HAP-1 (cell line): ENCODE data around the gene ADAMTS9.

Source experiments
- DNase-seq, 2 experiments: peaks; one replicate each; pipeline ENCODE4 v3.0.0-alpha.2; 2016 to 2020; ENCODE audit warnings: low spot score in 2 of 2
- H3K27me3 ChIP-seq: fragments of 250-450 bp; sonication (Bioruptor Pico); 2 replicates; pipeline ENCODE4 v1.5.1; 2020; ENCODE audit warnings: low read depth, mild to moderate bottlenecking, moderate library complexity
- H3K36me3 ChIP-seq: fragments of 250-450 bp; sonication (Bioruptor Pico); replicated peaks from 2 replicates; pipeline ENCODE4 v1.5.1; 2020; ENCODE audit warnings: mild to moderate bottlenecking
- H3K4me1 ChIP-seq: fragments of 250-450 bp; sonication (Bioruptor Pico); 2 replicates; pipeline ENCODE4 v1.5.1; 2020; ENCODE audit warnings: mild to moderate bottlenecking
- H3K4me3 ChIP-seq: fragments of 250-450 bp; sonication (Bioruptor Pico); 2 replicates; pipeline ENCODE4 v1.5.1; 2020; ENCODE audit warnings: mild to moderate bottlenecking, moderate library complexity
- H3K9me3 ChIP-seq: fragments of 250-450 bp; sonication (Bioruptor Pico); 2 replicates; pipeline ENCODE4 v1.5.1; 2020; ENCODE audit warnings: mild to moderate bottlenecking, moderate library complexity
- in situ Hi-C: fragments of 300-500 bp; cut with MboI; formaldehyde crosslinking; loops from 3 replicates; pipeline ENCODE4 v1.14.3; 2020; ENCODE audit warnings: low sequenced_read_pairs, inconsistent platforms, mixed read lengths

The ADAMTS9 gene

GRCh38 chr3:64495781-64496334, 191.9 kb downstream of the ADAMTS9 start:
- H3K4me3 ChIP-seq: no peak overlapping the region
- in situ Hi-C loops: no loop called here
- peaks cover 8% of the 10 kb centered on the region; the same call in 1 of the 2 replicates for H3K27me3 ChIP-seq
- peaks cover 4% of the 10 kb centered on the region; the same call in 1 of the 2 replicates for H3K4me1 ChIP-seq
- H3K9me3 ChIP-seq: no peaks in the 10 kb centered on the region
- no peak for DNase-seq
- no peaks in the 10 kb centered on the region for H3K36me3 ChIP-seq

GRCh38 chr3:64495121-64495780, 192.5 kb downstream of the ADAMTS9 start:
- in situ Hi-C loops: no loop called here
- H3K4me1 ChIP-seq: peaks cover 4% of the 10 kb centered on the region; the same call in 1 of the 2 replicates

GRCh38 chr3:64494526-64494925, 193.3 kb downstream of the ADAMTS9 start:
- Histone ChIP-seq H3K9me3 (no peaks in the 10 kb centered on the region), H3K36me3 (no peaks in the 10 kb centered on the region), H3K27me3 (peaks cover 8% of the 10 kb centered on the region; the same call in 1 of the 2 replicates), H3K4me1 (peaks cover 6% of the 10 kb centered on the region; the same call in 1 of the 2 replicates), H3K4me3 (no peak overlapping the region)
- in situ Hi-C loops: no loop called here
- no peak for DNase-seq

More at GRCh38 chr3:64495121-64495780, 192.5 kb downstream of the ADAMTS9 start:
- no peaks in the 10 kb centered on the region for H3K36me3 ChIP-seq
- H3K27me3 ChIP-seq: peaks cover 8% of the 10 kb centered on the region; the same call in 1 of the 2 replicates
- no peaks in the 10 kb centered on the region for H3K9me3 ChIP-seq
- DNase-seq: no peak
- no peak overlapping the region for H3K4me3 ChIP-seq

DNA sequence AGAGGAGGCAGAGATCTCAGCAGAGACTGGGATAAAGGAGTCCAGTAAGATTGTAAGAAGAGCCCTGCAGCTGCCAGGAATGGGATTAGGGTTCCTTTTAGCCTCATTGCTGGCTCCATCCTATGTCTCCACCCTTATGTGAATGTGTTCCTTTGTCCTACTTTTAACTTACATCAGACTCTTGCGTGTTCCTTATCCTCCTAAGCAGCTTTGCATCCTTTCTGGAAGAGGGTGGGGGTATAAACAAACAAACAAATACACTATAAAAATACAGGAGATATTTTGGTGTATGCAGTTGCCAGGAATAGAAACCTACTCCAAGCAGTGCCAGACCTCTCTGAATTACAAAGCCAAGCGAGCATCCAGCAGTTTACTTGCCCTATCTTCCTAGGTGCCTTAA, 194.7 kb downstream of the ADAMTS9 start:
- no peaks in the 10 kb centered on the region for H3K9me3 ChIP-seq
- H3K36me3 ChIP-seq: no peaks in the 10 kb centered on the region
- no peak for DNase-seq
- peaks cover 8% of the 10 kb centered on the region; the same call in 1 of the 2 replicates for H3K27me3 ChIP-seq
- no peak overlapping the region for H3K4me3 ChIP-seq
- in situ Hi-C loops: no loop called here
- peaks cover 10% of the 10 kb centered on the region; the same call in 1 of the 2 replicates for H3K4me1 ChIP-seq

- H3K36me3 ChIP-seq: no peaks in the 10 kb centered on the region
- no peaks in the 10 kb centered on the region for H3K9me3 ChIP-seq
- peaks cover 10% of the 10 kb centered on the region; the same call in 1 of the 2 replicates for H3K4me1 ChIP-seq
- in situ Hi-C loops: no loop called here
- DNase-seq: no peak
- H3K4me3 ChIP-seq: no peak overlapping the region
- H3K27me3 ChIP-seq: peaks cover 8% of the 10 kb centered on the region; the same call in 1 of the 2 replicates
These were observed 196.0 kb downstream of the ADAMTS9 start for GRCh38 chr3:64491843-64492242.

DNA sequence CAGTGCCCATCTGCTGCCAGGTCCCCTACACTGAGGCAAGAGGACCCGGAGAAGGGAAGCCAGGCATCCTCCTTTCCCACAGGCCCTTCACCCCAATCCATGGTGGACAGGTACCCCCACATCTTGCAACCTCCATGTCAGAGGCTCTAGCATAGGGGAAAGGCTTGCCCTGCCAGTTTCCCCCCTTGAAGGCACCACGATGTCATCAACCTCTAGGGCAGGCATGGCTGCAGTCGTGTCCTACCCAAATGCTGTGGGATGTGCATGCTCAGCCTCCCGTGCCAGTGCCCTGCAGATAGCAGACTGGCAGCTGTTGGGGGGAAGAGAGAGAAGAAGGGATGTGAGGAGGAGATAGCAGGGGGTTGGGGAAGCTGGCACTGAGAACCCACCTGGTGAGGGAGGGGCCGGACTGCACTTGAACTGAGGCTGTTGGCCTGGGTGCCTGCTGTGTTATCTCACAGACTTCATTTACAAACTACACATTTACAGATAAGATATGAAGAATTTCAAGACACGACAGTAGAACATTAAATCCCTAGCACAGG, 197.5 kb downstream of the ADAMTS9 start:
- no peaks in the 10 kb centered on the region for H3K36me3 ChIP-seq
- DNase-seq: no peak
- H3K4me3 ChIP-seq: no peak overlapping the region
- no peaks in the 10 kb centered on the region for H3K9me3 ChIP-seq
- in situ Hi-C loops: no loop called here
- peaks cover 8% of the 10 kb centered on the region; the same call in 1 of the 2 replicates for H3K27me3 ChIP-seq
- H3K4me1 ChIP-seq: peaks cover 10% of the 10 kb centered on the region; the same call in 1 of the 2 replicates

GRCh38 chr3:64489361-64490044, 198.3 kb downstream of the ADAMTS9 start:
- H3K27me3 ChIP-seq: peaks cover 8% of the 10 kb centered on the region; the same call in 1 of the 2 replicates
- H3K9me3 ChIP-seq: no peaks in the 10 kb centered on the region
- no peak overlapping the region for H3K4me3 ChIP-seq
- peak; percentile 72 to 86 for DNase-seq
- in situ Hi-C loops: no loop called here
- no peaks in the 10 kb centered on the region for H3K36me3 ChIP-seq
- peaks cover 10% of the 10 kb centered on the region; the same call in 1 of the 2 replicates for H3K4me1 ChIP-seq

- H3K4me3 ChIP-seq: no peak overlapping the region
- peaks cover 8% of the 10 kb centered on the region; the same call in 1 of the 2 replicates for H3K27me3 ChIP-seq
- H3K4me1 ChIP-seq: peaks cover 10% of the 10 kb centered on the region; the same call in 1 of the 2 replicates
- in situ Hi-C loops: no loop called here
- no peak for DNase-seq
- H3K36me3 ChIP-seq: no peaks in the 10 kb centered on the region
- no peaks in the 10 kb centered on the region for H3K9me3 ChIP-seq
These were observed 198.9 kb downstream of the ADAMTS9 start for GRCh38 chr3:64488939-64489338.

DNA sequence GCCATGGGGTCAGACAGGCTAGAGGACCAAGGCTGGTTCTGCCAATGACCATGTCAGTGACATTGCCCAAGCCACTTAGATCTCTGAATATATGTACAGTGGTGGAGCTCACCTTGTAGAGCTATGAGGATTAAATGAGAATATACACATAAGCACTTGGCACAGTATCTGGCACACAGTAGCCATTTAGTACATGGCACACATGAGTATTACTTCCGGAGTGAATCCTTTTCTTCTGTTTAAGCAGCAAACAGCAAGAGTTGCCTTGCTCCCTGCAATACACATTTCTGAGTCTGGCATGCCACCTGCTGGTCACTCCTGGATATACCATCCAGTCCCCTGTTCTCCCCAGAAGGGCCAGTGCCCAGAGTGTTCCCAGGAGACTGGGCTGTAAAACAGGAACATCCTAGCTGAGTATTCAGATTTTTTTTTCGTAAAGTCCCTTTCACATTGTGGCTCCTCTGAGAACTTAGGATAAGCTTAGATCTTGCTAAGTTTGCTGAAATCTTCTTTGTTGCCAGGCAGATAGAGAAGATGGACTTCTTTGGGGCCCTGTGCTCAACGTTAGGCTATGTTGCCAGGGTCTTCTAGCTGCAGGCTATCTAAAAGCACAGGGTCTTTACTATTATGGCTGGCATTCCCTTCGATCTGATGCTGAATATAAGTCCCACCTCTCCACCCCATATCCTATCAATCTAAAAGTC, 203.4 kb downstream of the ADAMTS9 start:
- no peak overlapping the region for H3K4me3 ChIP-seq
- no peaks in the 10 kb centered on the region for H3K9me3 ChIP-seq
- H3K4me1 ChIP-seq: peaks cover 4% of the 10 kb centered on the region; the same call in 1 of the 2 replicates
- DNase-seq: peak; percentile 81 to 89
- no peaks in the 10 kb centered on the region for H3K36me3 ChIP-seq
- in situ Hi-C loops: loop anchor here (5.0 kb wide), 1 partner anchor 457 kb away; no protein-coding TSS in a partner anchor
- H3K27me3 ChIP-seq: no peaks in the 10 kb centered on the region

DNA sequence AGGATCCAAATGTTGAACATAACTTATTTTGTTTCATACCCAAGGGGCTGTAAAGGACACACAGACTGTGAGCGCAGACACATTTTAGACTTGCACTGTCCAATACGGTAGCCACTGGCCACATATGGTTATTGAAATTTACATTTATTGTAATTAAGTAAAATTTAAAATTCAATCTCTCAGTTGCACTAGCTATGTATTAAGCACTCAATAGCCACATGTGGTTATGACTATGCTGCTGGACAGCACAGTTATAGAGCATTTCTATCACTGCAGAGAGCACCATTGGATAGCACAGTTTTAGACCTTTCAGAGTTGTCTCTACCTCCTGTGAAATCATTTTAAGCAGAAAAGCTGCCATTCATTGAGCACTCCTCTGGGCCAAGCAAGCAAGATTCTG, 204.3 kb downstream of the ADAMTS9 start:
- no peak overlapping the region for H3K4me3 ChIP-seq
- in situ Hi-C loops: loop anchor here (5.0 kb wide), 1 partner anchor 456 kb away; no protein-coding TSS in a partner anchor
- no peaks in the 10 kb centered on the region for H3K9me3 ChIP-seq
- no peaks in the 10 kb centered on the region for H3K4me1 ChIP-seq
- H3K27me3 ChIP-seq: no peaks in the 10 kb centered on the region
- DNase-seq: no peak
- H3K36me3 ChIP-seq: no peaks in the 10 kb centered on the region

DNA sequence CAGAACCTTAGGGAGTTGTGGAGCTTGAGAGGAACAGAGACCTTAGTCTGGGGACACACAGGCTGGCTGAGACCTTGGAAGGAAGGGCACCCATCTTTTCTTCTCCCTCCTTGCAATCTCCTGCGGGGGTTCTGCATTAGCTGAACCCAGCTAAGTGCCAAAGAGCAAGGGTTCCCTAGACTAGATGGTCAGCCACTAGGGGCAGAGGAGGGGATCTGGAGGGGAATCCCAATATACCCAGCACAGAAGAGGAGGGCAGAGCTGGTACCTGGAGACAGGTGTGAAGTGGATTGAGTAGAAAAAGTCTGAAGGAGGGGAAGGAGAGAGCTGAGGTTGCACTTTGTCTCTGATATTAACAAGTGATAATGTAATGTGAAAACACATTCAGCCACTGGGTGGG, 212.8 kb downstream of the ADAMTS9 start:
- Histone ChIP-seq H3K4me3 (no peak overlapping the region), H3K9me3 (no peaks in the 10 kb centered on the region), H3K4me1 (no peaks in the 10 kb centered on the region), H3K27me3 (no peaks in the 10 kb centered on the region), H3K36me3 (no peaks in the 10 kb centered on the region)
- in situ Hi-C loops: no loop called here
- no peak for DNase-seq

- H3K36me3 ChIP-seq: no peaks in the 10 kb centered on the region
- in situ Hi-C loops: no loop called here
- no peaks in the 10 kb centered on the region for H3K27me3 ChIP-seq
- DNase-seq: no peak
- no peak overlapping the region for H3K4me3 ChIP-seq
- H3K9me3 ChIP-seq: no peaks in the 10 kb centered on the region
- H3K4me1 ChIP-seq: no peaks in the 10 kb centered on the region
These were observed 214.3 kb downstream of the ADAMTS9 start for GRCh38 chr3:64473466-64473865.

- DNase-seq: no peak
- Histone ChIP-seq H3K9me3 (no peaks in the 10 kb centered on the region), H3K4me1 (peaks cover 3% of the 10 kb centered on the region), H3K36me3 (no peaks in the 10 kb centered on the region), H3K4me3 (no peak overlapping the region), H3K27me3 (no peaks in the 10 kb centered on the region)
- in situ Hi-C loops: no loop called here
These were observed 217.4 kb downstream of the ADAMTS9 start for GRCh38 chr3:64470436-64470835.
